Stomach (tissue), 9 donors: ENCODE measurements around the gene MARCHF6. TPM values are rescaled to one million over a fixed set of nuclear protein-coding genes. Genes with fewer than 3 reads are reported as not detected.

ENCODE experiments used
- DNase-seq, 2 donors: peaks; one replicate each; pipeline versions ENCODE4 v3.0.0 to v3.0.0-alpha.2; 2013 to 2019
- H3K27ac ChIP-seq, 5 donors: fragments of 200-600 bp in 4 of 5; sonication (generic) in 4 of 5; one replicate each; pipeline ENCODE4 v1.5.1; 2013 to 2019; ENCODE audit warnings: mild to moderate bottlenecking in 1 of 5, moderate library complexity in 1 of 5
- H3K27me3 ChIP-seq, 3 donors: fragments of 200-600 bp; sonication (generic); one replicate each; pipeline ENCODE4 v1.5.1; 2017 to 2019; ENCODE audit warnings: mixed run types in 1 of 3
- H3K36me3 ChIP-seq, 4 donors: fragments of 200-600 bp; sonication (generic); 1 replicate in 3 of 4; 2 replicates in 1 of 4; pipeline ENCODE4 v1.5.1; 2016 to 2019
- H3K4me1 ChIP-seq, 4 donors: fragments of 200-600 bp; sonication (generic); one replicate each; pipeline ENCODE4 v1.5.1; 2016 to 2019
- H3K4me3 ChIP-seq, 4 donors: fragments of 200-600 bp; sonication (generic) in 3 of 4; one replicate each; pipeline ENCODE4 v1.5.1; 2016 to 2019; ENCODE audit warnings: mild to moderate bottlenecking in 1 of 4
- H3K9me3 ChIP-seq, 4 donors: fragments of 200-600 bp; sonication (generic); one replicate each; pipeline ENCODE4 v1.5.1; 2016 to 2019
- EP300 ChIP-seq: sonication (generic); formaldehyde crosslinking; IDR thresholded peaks from one replicate; pipeline ENCODE4 v1.6.1; 2017; ENCODE audit warnings: antibody characterized with exemption
- POLR2A ChIP-seq, 4 donors: fragments of 450-650 bp; IDR thresholded peaks; one replicate each; pipeline ENCODE4 v1.6.1; 2016; ENCODE audit warnings: antibody characterized with exemption in 4 of 4, control low read depth in 2 of 4, mild to moderate bottlenecking in 1 of 4, moderate library complexity in 1 of 4
- POLR2AphosphoS5 ChIP-seq, 3 donors: sonication (generic); formaldehyde crosslinking; IDR thresholded peaks; one replicate each; pipeline ENCODE4 v1.6.1; 2016; ENCODE audit warnings: antibody characterized with exemption in 3 of 3
- WGBS, 5 donors: extraction: QIAGEN DNeasy Blood & Tissue Kit in 3 of 5; methylation state at CpG; one replicate each; pipeline versions ENCODE4 v1.1.5 to v1.1.7; 2013 to 2018; 5-methylcytosine and 5-hydroxymethylcytosine counted together
- intact Hi-C: fragments of 100-400 bp; cut with DNase I; formaldehyde crosslinking; loops from one replicate; pipeline ENCODE4 v1.15.1; 2023; ENCODE audit warnings: low total_unique reads
- polyA plus RNA-seq, 3 donors: library from polyadenylated mRNA; stranded (reverse); fragments of 200-250 nt; gene quantifications; one replicate each; pipeline ENCODE4 v1.2.3, GENCODE V29; 2013
- total RNA-seq, 5 donors: library from RNA; depleted of rRNA; stranded (reverse); fragments of >200 nt; gene quantifications; one replicate each; pipeline versions ENCODE4 v1.1.0 to v1.2.3, GENCODE V29; 2014 to 2016
- TF ChIP-seq, protein P1 (sequence below), 7 experiments: fragments of 450-650 bp in 4 of 7; fragments of 200-600 bp in 3 of 7; sonication (generic) in 3 of 7; IDR thresholded peaks; one replicate each; pipeline ENCODE4 v1.5.1; 2016 to 2019; ENCODE audit warnings: antibody characterized with exemption in 7 of 7, control low read depth in 2 of 7, mild to moderate bottlenecking in 1 of 7
- donor health status: healthy with polysubstance abuse.
- donor health status: Bipolar disorder and iron deficiency.
- donor health status: healthy.

The MARCHF6 gene
- total and polyA plus RNA-seq, 8 donors: 11.8 to 384 (median 83.9) TPM

DNA sequence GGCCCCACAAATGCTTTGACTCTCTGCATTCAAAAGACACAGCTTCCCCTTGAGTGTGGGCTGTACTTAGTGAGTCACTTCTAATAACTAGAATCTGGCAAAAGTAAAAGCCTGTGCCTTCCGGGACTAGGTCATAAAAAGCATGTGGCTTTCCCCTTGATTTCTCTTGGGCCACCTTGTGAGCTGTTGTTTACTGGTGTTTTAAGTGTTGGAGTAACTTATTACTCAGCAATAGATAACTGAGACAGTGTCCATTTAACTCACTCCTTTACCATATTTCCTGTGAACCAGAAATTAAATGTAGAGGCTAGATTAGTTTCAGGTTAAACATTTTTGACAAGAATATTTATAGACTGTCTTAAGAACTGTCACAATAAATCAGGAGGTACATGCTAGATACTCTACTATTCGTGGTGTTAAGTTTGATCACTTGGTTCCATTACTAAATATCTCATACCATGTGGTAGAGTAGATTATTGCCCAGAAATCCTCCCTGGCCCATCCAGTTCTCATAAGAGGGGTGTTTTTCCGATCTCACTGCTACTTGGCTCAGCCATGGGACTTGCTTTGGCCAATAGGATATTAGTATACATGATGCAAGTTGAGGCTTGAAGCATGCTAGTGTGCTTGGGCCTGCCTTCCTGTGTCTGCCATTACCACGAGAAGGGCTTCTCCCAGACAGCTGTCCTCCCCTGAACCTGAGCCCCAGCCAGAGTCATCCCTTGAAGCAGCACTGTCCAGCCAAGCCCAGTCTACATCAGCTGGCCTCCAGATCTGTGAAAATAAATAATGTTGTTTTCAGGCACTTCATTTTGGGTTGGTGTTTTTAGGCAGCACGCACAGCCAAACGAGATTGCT lies 35.4 kb upstream of the MARCHF6 start:
- TF ChIP-seq, protein P1, sequence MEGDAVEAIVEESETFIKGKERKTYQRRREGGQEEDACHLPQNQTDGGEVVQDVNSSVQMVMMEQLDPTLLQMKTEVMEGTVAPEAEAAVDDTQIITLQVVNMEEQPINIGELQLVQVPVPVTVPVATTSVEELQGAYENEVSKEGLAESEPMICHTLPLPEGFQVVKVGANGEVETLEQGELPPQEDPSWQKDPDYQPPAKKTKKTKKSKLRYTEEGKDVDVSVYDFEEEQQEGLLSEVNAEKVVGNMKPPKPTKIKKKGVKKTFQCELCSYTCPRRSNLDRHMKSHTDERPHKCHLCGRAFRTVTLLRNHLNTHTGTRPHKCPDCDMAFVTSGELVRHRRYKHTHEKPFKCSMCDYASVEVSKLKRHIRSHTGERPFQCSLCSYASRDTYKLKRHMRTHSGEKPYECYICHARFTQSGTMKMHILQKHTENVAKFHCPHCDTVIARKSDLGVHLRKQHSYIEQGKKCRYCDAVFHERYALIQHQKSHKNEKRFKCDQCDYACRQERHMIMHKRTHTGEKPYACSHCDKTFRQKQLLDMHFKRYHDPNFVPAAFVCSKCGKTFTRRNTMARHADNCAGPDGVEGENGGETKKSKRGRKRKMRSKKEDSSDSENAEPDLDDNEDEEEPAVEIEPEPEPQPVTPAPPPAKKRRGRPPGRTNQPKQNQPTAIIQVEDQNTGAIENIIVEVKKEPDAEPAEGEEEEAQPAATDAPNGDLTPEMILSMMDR (IDR thresholded peaks at IDR 0.05): no peak
- TF ChIP-seq POLR2A (IDR thresholded peaks at IDR 0.05) (no peak), POLR2AphosphoS5 (IDR thresholded peaks at IDR 0.05) (no peak), EP300 (no peak)
- intact Hi-C loops: no loop called here
- H3K27me3 ChIP-seq: no peaks in the 10 kb centered on the region
- no peak for DNase-seq
- no peaks in the 10 kb centered on the region for H3K4me1 ChIP-seq
- no peaks in the 10 kb centered on the region for H3K36me3 ChIP-seq
- H3K9me3 ChIP-seq: no peaks in the 10 kb centered on the region
- 74 to 89% (median 81%) methylated on average over 5 to 6 of the region's 6 CpGs for WGBS, 5 donors
- no peak overlapping the region for H3K27ac ChIP-seq
- no peak overlapping the region for H3K4me3 ChIP-seq

DNA sequence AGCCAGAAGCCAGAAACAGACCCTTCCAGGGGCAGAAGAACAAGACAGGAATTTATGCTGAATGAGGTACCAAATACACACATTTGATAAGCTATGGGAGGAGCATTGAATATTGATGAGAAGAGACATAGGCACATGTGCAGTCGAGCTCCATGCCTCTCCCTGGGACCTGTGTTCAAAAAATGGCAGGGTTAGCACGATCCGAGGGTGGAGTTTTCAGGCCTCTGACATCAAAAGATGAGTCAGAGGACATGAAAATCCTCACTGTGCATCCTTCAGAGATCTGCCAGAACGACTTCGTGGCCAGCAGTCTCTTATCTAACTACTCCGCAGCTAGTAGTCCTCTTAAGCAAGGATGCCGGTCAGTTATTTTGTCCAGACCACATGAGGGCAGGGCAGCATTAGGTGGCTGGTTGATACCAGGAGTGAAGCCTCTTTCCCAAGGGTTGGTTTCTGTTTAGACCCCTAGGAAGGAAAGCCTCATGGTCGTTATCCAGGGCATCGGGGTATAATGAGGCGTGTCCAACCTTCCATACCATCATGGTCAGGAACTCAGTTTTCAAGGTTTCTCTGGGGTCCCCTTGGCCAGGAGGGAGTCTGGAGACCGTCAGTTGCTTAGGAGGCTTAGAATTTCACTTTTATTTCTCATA lies 34.2 kb upstream of the MARCHF6 start:
- Histone ChIP-seq H3K9me3 (no peaks in the 10 kb centered on the region), H3K27ac (no peak overlapping the region), H3K4me1 (peaks cover 0 to 7% (median under 1%) of the 10 kb centered on the region in 4 donors), H3K36me3 (no peaks in the 10 kb centered on the region), H3K27me3 (no peaks in the 10 kb centered on the region), H3K4me3 (no peak overlapping the region)
- TF ChIP-seq POLR2A (IDR thresholded peaks at IDR 0.05) (no peak), EP300 (no peak)
- intact Hi-C loops: no loop called here
- WGBS, 5 donors: 74 to 84% (median 81%) methylated on average over 11 of the region's 11 CpGs
- no peak for DNase-seq

DNA sequence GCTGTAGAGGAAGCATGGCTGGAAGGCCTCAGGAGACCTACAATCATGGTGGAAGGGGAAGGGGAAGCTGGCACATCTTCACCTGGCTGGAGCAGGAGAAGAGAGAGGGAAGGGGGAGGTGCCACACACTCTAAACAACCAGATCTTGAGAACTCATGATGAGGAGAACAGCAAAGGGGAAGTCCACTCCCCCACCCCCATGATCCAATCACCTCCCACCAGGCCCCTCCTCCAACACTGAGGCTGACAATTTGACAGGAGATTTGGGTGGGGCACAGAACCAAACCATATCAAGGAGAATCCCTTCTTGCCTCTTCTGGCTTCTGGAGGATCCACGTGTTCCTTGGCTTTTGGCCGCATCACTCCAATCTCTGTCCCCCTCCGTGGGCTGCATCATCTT lies 32.7 kb upstream of the MARCHF6 start:
- Histone ChIP-seq H3K9me3 (no peaks in the 10 kb centered on the region), H3K4me3 (no peak overlapping the region), H3K27me3 (no peaks in the 10 kb centered on the region), H3K36me3 (no peaks in the 10 kb centered on the region), H3K27ac (no peak overlapping the region), H3K4me1 (peaks cover 0 to 16% (median 5%) of the 10 kb centered on the region in 4 donors)
- WGBS, 5 donors: 58 to 83% (median 64%) methylated on average over 3 of the region's 3 CpGs
- no peak for DNase-seq
- no peak for TF ChIP-seq POLR2A (IDR thresholded peaks at IDR 0.05)
- TF ChIP-seq, protein P1 (IDR thresholded peaks at IDR 0.05): no peak
- TF ChIP-seq POLR2AphosphoS5 (IDR thresholded peaks at IDR 0.05): no peak
- no peak for TF ChIP-seq EP300
- intact Hi-C loops: no loop called here

DNA sequence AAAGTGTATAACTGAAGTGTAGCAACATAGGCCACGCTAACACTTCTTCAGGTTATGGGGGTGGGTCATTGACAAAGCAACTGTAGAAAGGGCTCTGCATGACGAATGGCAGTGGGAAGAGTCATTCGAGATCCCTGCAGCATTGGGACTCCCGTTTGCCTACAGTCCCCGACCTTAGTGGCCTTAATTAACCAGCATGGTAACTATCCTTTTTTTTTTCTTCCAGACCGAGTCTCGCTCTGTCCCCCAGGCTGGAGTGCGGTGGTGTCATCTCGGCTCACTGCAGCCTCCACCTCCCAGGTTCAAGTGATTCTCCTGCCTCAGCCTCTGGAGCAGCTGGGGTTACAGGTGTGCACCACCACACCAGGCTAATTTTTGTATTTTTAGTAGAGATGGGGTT lies 31.6 kb upstream of the MARCHF6 start:
- intact Hi-C loops: no loop called here
- Histone ChIP-seq H3K27me3 (no peaks in the 10 kb centered on the region), H3K27ac (no peak overlapping the region), H3K4me3 (no peak overlapping the region), H3K36me3 (no peaks in the 10 kb centered on the region), H3K4me1 (peaks cover 0 to 16% (median 5%) of the 10 kb centered on the region in 4 donors), H3K9me3 (no peaks in the 10 kb centered on the region)
- TF ChIP-seq POLR2A (IDR thresholded peaks at IDR 0.05) (no peak), POLR2AphosphoS5 (IDR thresholded peaks at IDR 0.05) (no peak), EP300 (no peak)
- TF ChIP-seq, protein P1 (IDR thresholded peaks at IDR 0.05): no peak
- DNase-seq: no peak
- 81 to 91% (median 82%) methylated on average over 9 of the region's 9 CpGs for WGBS, 5 donors
